ENCODE results near the gene ABCA5.
A peak's percentile ranks its signal among the peaks of the same experiment; 100 is the strongest.

Gene ABCA5

GRCh38 chr17:69327060-69327831, at the start of gene ABCA5:
Gene ABCA5, minus strand, starts transcription at chr17:69327133. Its CDS starts 12,718 bp downstream, at chr17:69314415.
- peak; percentile 87 for DNase-seq

- no peak for DNase-seq
These were observed 48.3 kb upstream of the ABCA5 start for GRCh38 chr17:69375229-69375628.

GRCh38 chr17:69373069-69373468, 46.1 kb upstream of the ABCA5 start:
- DNase-seq = no peak

GRCh38 chr17:69367298-69367697, 40.4 kb upstream of the ABCA5 start:
- DNase-seq = no peak

GRCh38 chr17:69363488-69364210, 36.7 kb upstream of the ABCA5 start:
- DNase-seq = no peak

GRCh38 chr17:69361156-69361555, 34.2 kb upstream of the ABCA5 start:
- DNase-seq = no peak

- no peak for DNase-seq
These were observed 32.0 kb upstream of the ABCA5 start for GRCh38 chr17:69358688-69359596.

- no peak for DNase-seq
These were observed 30.8 kb upstream of the ABCA5 start for GRCh38 chr17:69357701-69358100.

- DNase-seq = no peak
These were observed 29.7 kb upstream of the ABCA5 start for GRCh38 chr17:69356625-69357024.

GRCh38 chr17:69350911-69351310, 24.0 kb upstream of the ABCA5 start:
- DNase-seq = no peak

GRCh38 chr17:69348429-69348828, 21.5 kb upstream of the ABCA5 start:
- DNase-seq = no peak

- no peak for DNase-seq
These were observed 19.8 kb upstream of the ABCA5 start for GRCh38 chr17:69346766-69347165.

GRCh38 chr17:69344939-69345338, 18.0 kb upstream of the ABCA5 start:
- DNase-seq = no peak

- DNase-seq = no peak
These were observed 16.1 kb upstream of the ABCA5 start for GRCh38 chr17:69342896-69343644.

GRCh38 chr17:69339937-69340336, 13.0 kb upstream of the ABCA5 start:
- DNase-seq = no peak

GRCh38 chr17:69336996-69337395, 10.1 kb upstream of the ABCA5 start:
- no peak for DNase-seq

GRCh38 chr17:69336580-69336979, 9.6 kb upstream of the ABCA5 start:
- no peak for DNase-seq

GRCh38 chr17:69335058-69335457, 8.1 kb upstream of the ABCA5 start:
- no peak for DNase-seq

- no peak for DNase-seq
These were observed 6.6 kb upstream of the ABCA5 start for GRCh38 chr17:69333561-69333960.

GRCh38 chr17:69331756-69332155, 4.8 kb upstream of the ABCA5 start:
- no peak for DNase-seq

- DNase-seq = no peak
These were observed 415 bp downstream of the ABCA5 start for GRCh38 chr17:69326377-69327059.
